ENCODE results near the gene NME8. TPM values are rescaled to one million over a fixed set of nuclear protein-coding genes. Genes with fewer than 3 reads are reported as not detected.

Gene NME8
- total and polyA plus RNA-seq, 2 experiments from 2014 or later = 0.14 to 1.3 TPM

DNA sequence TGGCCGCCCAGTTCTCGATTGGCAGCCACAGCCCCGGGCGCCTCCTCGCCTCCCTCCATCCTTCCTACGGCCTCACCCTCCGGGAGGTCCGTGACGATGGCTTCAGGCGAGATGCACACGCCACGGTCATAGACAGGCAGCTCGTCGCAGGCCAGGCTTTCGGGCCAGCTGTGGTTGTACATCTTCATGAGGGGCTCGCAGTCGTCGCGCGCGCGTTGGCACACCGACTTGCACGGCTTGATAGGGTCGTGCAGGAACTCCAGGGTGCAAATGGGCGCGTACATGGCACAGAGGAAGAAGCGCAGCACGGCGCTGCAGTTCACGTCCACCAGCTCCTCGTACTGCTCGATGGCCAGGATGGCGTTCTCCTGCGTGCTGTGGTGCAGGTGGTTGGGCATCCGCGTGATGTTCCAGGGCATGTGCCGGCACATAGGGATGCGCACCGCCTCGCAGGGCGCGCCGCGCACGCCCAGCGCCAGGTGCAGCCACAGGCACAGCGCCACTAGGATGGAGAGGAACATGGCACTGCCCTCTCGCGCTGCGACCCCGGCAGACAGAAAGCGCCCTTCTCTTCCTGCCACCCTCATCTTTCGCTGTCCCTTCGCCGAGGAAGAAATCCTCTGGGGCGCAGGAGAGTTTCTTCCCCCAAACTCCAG lies 67.7 kb downstream of the NME8 start:
- H3K27me3 Mint-ChIP-seq (ENCODE audit: insufficient read depth, low read depth, poor library complexity) = peaks cover 45% of the 10 kb centered on the region

More for the DNA sequence above, 67.7 kb downstream of the NME8 start:
- peaks cover 13% of the 10 kb centered on the region for H3K4me1 Mint-ChIP-seq
- peak overlapping the region; percentile 98 for H2AFZ ChIP-seq
- no peak overlapping the region for H3K27ac Mint-ChIP-seq
- H3K36me3 ChIP-seq (ENCODE audit: insufficient read depth) = no peaks in the 10 kb centered on the region
- H3K9me3 Mint-ChIP-seq = no peaks in the 10 kb centered on the region
- no peak overlapping the region for H3K27ac ChIP-seq (ENCODE audit: low read depth)
- H3K4me1 ChIP-seq (ENCODE audit: insufficient read depth) = no peaks in the 10 kb centered on the region; the same call in 1 of the 2 replicates
- 0 out of 2 replicates have a peak, but pooled peaks cover 5% of the 10 kb centered on the region for H3K9me2 ChIP-seq (ENCODE audit: insufficient read depth)
- no peaks in the 10 kb centered on the region for H3F3A ChIP-seq (replicated peaks; ENCODE audit: low read depth)
- H3K79me2 ChIP-seq (replicated peaks; ENCODE audit: insufficient read depth) = no peaks in the 10 kb centered on the region
- ATAC-seq (peak; percentile 40), DNase-seq (ENCODE audit: low spot score) (peak; percentile 62)
- peak overlapping the region; percentile 82 for H3K4me2 ChIP-seq
- no peaks in the 10 kb centered on the region for H3K36me3 Mint-ChIP-seq (ENCODE audit: low read depth)
- H3K4me3 ChIP-seq = peak overlapping the region; percentile 68
- peak overlapping the region; percentile 74 for H3K4me3 Mint-ChIP-seq
- H4K20me1 ChIP-seq (replicated peaks; ENCODE audit: insufficient read depth) = 0 out of 2 replicates have a peak, but pooled peaks cover 4% of the 10 kb centered on the region
- TF ChIP-seq, protein P1, sequence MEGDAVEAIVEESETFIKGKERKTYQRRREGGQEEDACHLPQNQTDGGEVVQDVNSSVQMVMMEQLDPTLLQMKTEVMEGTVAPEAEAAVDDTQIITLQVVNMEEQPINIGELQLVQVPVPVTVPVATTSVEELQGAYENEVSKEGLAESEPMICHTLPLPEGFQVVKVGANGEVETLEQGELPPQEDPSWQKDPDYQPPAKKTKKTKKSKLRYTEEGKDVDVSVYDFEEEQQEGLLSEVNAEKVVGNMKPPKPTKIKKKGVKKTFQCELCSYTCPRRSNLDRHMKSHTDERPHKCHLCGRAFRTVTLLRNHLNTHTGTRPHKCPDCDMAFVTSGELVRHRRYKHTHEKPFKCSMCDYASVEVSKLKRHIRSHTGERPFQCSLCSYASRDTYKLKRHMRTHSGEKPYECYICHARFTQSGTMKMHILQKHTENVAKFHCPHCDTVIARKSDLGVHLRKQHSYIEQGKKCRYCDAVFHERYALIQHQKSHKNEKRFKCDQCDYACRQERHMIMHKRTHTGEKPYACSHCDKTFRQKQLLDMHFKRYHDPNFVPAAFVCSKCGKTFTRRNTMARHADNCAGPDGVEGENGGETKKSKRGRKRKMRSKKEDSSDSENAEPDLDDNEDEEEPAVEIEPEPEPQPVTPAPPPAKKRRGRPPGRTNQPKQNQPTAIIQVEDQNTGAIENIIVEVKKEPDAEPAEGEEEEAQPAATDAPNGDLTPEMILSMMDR (conservative IDR thresholded peaks at IDR 0.05; ENCODE audit: low read depth in 2 of 2) = peak in 1 of 2 experiments; percentile 4; a peak in 2 of 4 replicates
- no peak for TF ChIP-seq NANOG (IDR thresholded peaks at IDR 0.05; ENCODE audit: borderline replicate concordance)
- TF ChIP-seq, protein P2, sequence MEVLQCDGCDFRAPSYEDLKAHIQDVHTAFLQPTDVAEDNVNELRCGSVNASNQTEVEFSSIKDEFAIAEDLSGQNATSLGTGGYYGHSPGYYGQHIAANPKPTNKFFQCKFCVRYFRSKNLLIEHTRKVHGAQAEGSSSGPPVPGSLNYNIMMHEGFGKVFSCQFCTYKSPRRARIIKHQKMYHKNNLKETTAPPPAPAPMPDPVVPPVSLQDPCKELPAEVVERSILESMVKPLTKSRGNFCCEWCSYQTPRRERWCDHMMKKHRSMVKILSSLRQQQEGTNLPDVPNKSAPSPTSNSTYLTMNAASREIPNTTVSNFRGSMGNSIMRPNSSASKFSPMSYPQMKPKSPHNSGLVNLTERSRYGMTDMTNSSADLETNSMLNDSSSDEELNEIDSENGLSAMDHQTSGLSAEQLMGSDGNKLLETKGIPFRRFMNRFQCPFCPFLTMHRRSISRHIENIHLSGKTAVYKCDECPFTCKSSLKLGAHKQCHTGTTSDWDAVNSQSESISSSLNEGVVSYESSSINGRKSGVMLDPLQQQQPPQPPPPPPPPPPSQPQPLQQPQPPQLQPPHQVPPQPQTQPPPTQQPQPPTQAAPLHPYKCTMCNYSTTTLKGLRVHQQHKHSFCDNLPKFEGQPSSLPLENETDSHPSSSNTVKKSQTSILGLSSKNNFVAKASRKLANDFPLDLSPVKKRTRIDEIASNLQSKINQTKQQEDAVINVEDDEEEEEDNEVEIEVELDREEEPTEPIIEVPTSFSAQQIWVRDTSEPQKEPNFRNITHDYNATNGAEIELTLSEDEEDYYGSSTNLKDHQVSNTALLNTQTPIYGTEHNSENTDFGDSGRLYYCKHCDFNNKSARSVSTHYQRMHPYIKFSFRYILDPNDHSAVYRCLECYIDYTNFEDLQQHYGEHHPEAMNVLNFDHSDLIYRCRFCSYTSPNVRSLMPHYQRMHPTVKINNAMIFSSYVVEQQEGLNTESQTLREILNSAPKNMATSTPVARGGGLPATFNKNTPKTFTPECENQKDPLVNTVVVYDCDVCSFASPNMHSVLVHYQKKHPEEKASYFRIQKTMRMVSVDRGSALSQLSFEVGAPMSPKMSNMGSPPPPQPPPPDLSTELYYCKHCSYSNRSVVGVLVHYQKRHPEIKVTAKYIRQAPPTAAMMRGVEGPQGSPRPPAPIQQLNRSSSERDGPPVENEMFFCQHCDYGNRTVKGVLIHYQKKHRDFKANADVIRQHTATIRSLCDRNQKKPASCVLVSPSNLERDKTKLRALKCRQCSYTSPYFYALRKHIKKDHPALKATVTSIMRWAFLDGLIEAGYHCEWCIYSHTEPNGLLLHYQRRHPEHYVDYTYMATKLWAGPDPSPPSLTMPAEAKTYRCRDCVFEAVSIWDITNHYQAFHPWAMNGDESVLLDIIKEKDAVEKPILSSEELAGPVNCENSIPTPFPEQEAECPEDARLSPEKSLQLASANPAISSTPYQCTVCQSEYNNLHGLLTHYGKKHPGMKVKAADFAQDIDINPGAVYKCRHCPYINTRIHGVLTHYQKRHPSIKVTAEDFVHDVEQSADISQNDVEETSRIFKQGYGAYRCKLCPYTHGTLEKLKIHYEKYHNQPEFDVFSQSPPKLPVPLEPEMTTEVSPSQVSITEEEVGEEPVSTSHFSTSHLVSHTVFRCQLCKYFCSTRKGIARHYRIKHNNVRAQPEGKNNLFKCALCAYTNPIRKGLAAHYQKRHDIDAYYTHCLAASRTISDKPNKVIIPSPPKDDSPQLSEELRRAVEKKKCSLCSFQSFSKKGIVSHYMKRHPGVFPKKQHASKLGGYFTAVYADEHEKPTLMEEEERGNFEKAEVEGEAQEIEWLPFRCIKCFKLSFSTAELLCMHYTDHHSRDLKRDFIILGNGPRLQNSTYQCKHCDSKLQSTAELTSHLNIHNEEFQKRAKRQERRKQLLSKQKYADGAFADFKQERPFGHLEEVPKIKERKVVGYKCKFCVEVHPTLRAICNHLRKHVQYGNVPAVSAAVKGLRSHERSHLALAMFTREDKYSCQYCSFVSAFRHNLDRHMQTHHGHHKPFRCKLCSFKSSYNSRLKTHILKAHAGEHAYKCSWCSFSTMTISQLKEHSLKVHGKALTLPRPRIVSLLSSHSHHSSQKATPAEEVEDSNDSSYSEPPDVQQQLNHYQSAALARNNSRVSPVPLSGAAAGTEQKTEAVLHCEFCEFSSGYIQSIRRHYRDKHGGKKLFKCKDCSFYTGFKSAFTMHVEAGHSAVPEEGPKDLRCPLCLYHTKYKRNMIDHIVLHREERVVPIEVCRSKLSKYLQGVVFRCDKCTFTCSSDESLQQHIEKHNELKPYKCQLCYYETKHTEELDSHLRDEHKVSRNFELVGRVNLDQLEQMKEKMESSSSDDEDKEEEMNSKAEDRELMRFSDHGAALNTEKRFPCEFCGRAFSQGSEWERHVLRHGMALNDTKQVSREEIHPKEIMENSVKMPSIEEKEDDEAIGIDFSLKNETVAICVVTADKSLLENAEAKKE (CRISPR knock-in tag; IDR thresholded peaks at IDR 0.05) = no peak
- peaks cover 63% of the 10 kb centered on the region for H3K27me3 ChIP-seq (ENCODE audit: insufficient read depth)

Measured in GM23338 (cell line).